Activated CD4-positive, alpha-beta T cell treated with anti-CD3 and anti-CD28 coated beads, Interleukin-2, amount 50 U/mL, for 1 hour (primary cell): ENCODE measurements around the gene TMEM125.

Source experiments
- DNase-seq: peaks from one replicate; pipeline ENCODE4 v3.0.0-alpha.2; 2020

TMEM125 gene

DNA sequence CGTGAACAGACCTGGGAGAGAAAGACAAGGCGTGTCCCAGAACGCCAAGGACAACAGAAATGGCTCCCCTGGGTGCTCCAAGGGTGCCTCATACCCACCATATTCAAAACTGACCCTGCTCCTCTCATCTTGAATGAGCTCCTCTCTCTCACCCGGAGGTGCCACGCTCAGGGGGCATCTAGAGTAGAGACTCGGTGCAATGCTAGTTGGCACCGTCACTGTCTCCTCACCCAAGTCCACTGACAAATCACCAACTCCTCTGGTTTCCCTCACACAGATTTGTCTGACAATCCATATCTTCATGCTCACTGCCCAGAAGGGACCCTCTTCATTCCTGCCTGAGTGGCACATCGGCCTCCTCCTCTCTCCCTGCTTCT is 5.0 kb downstream of the TMEM125 start:
- DNase-seq: no peak

GRCh38 chr1:43275826-43276620 is 6.2 kb downstream of the TMEM125 start:
- no peak for DNase-seq

DNA sequence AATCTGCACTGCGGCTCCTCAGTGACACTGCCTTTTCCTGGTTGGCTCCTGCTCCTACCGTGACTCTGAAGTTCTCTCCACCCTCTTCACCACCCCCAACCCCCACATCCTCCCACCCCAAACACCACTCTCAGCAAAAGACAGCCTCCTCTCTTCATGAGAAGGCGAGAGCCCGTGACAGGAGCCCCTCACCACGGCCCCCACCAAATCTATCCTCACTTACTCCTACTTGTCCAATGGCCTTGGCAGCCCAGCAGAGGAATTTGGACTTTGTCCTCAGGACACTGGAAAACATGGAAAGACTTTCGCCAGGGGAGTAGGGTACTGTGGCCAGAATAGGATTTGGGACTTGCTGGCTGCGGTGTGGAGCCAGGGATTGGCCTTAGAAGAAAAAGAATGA is 6.9 kb downstream of the TMEM125 start:
- DNase-seq: no peak

GRCh38 chr1:43277116-43277876 is 7.5 kb downstream of the TMEM125 start:
- no peak for DNase-seq

DNA sequence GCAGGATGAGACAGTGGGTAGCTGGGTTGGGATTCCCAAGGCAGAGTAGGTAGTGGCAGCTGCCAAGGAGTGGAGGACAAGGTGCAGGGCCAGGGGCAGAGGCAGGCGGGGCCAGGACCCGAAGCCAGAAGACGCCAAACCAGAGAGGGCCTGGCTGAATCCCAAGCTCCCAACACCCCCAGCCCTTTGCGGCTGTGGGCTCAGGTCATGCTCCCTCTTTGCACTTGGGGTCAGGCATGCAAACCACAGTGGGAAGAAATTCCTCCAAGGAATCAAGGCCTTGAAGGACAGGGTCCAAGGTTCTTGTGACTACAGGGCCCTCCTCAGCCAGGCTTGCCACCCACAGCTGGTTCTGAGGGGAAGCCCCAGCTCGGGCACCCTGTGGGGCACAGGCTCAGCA is 9.4 kb downstream of the TMEM125 start:
- DNase-seq: no peak

DNA sequence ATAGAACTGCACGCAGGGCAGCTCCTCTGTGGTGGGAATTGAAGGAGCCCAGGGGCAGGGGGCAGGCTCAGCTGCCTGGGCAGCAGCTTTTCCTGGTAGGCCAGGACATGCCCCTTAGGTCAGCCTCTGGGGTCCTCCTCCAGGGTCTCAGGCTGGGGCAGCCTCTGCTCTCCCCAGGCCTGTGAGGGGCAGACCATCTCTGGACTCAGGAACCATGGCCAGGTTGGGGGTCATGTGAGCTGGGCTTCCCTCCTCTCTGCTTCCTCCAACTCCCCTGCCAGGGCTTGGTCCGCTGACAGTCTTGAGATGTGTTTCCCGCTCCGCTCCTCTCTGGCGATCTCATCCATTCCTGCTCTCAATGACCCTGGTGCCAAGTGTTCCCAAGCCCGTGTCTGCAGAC is 9.9 kb downstream of the TMEM125 start:
- DNase-seq: no peak

DNA sequence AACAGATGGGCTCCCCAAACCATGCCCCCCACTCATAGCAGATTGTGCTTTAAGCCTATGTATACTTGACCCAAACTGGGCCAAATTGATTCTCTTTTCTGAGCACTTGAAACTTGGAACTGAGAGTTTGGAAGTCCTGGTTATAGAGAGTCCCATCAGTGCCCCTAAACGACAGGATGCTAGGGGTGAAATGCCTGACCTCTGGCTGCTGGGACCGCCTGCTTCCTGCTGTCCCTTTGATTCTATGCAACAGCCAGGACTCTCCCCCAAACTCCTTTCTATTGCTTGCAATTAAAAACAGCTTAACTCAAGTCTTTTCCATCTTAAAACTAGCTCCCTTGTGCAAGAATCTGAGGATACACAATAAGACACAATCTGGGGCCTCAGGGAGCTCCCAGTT is 10.9 kb downstream of the TMEM125 start:
- no peak for DNase-seq

GRCh38 chr1:43282220-43283195 is 12.7 kb downstream of the TMEM125 start:
- no peak for DNase-seq

DNA sequence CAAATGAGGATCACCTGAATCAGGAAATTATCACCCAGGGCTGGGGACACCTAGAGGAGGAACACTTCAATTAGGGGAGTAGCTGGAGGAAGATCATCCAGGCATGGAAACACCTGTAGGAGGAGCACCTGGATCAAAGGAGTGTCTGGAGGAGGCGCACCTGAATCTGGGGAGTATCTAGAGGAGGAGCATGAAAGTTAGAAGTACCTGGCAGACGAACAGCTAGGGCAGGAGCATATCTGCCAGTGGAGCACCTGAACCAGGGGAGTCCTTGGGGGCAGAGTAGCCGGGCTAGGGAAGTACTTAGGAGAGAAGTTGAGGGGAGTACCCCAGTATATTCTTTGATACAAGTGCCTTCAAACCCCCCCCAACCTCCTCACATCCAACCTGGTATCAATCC is 14.3 kb downstream of the TMEM125 start:
- no peak for DNase-seq

- no peak for DNase-seq
Observed at GRCh38 chr1:43284546-43285110, 14.8 kb downstream of the TMEM125 start.

GRCh38 chr1:43285269-43285990 is 15.6 kb downstream of the TMEM125 start, which contains the start of gene C1orf210:
Gene C1orf210 (minus strand): TSS chr1:43285581. CDS start chr1:43283270, 2,311 bp downstream.
- DNase-seq: no peak

DNA sequence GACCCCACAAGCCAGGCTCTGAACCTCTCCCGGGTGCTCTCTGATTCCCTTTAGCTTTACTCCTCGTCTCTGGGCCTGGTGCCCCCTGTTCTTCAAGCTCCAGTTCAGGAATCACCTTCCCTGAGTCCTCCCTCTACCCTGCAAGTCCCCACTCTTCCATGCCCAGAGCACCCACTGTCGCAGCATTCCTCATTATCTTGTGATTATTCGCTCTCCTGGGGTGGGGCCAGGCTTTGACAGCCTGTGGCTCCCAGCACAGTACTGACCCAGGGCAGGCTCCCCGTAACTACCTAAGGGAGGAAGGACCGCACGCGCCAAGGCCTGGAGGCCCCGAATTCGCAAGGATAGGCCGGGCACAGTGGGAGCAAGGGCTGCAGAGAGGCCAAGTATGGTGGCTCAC is 16.3 kb downstream of the TMEM125 start:
- DNase-seq: no peak

DNA sequence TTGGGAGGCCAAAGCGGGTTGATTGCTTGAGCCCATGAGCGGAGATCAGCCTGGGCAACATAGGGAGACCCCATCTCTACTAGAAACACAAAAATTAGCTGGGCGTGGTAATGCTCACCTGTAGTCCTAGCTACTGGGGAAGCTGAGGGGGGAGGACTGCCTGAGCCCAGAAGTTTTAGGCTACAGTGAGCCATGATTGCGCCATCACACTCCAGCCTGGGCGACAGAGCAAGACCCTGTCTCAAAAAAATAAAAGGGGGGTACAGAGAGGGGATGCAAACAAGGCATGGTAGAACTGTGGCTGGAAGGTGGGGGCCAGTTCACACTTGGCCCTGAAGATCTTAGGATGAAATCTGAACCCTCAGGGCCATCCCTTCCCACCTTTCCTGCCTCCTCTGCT is 16.8 kb downstream of the TMEM125 start:
- no peak for DNase-seq

DNA sequence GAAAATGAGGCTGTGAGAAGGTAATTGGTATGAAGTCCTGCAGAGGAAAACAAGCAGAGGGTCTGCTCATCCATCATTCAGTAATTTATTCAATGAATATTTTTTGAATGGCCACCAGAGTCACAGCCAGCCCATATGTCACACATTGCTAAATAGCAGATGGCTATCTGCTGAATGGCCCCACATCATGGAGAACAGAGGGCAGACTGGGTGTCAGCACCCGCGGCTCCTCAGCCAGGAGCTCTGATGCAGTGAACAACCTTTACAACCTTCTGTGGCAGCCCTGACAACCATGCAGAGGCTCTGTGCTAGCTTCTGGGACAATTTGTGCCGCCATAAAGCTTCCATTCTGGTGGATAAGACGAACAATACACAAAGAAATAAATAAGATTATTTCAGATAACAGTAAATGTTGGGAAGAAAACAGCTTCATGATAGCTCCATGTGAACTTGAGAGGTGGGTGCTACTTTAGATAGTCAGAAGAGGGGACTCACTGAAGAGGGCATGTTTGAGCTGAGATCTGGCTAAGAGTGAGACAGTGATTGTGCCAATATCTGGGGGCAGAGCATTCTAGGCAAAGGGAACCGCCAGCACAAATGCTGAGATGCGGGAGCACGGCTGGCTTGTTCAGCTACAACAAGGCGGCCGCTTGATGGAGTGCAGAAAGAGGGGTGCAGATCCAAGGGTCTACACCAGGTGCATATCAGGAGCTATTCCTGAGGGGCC is 18.4 kb downstream of the TMEM125 start:
- no peak for DNase-seq

DNA sequence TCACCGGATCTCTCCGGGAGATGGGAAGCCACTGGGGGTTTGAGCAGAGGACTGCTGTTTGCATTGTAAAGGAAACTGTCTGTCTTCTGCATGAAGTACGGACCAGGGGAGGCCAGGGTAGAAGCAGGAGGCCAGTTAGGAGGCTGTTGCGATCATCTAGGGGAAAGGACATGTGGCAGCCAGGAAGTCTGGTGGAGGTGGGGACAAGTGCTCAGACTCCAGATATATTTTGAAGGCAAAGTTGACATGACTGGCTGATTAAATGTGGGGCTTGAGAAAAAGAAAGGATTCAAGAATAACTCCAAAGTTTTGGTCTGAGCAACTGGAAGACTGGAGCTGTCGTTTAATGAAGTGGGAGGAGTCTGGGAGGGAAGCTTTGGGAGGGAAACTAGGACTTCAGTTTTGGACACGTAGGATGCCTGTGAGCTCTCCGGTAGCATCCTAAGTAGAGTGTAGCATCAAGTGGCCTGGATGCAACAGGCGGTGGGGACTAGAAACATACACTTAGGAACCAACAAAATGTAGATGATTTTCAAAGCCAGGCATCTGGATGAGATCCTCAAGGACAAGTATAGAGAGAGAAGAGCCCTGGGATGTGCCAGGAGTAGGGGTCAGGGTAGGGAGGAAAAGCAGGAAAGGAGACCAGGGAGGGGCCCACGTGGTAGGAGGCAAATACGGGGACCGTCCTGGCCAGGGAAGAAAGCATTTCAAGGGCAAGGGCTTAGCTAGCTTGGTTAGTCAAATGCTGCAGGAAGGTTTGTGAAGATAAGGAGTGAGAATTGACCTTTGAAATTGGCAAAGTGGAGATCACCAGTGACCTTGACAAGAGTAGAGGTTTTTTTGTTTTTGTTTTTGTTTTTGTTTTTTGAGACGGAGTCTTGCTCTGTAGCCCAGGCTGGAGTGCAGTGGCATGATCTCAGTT is 19.3 kb downstream of the TMEM125 start:
- DNase-seq: no peak

GRCh38 chr1:43292216-43292615 is 22.4 kb downstream of the TMEM125 start:
- DNase-seq: no peak

DNA sequence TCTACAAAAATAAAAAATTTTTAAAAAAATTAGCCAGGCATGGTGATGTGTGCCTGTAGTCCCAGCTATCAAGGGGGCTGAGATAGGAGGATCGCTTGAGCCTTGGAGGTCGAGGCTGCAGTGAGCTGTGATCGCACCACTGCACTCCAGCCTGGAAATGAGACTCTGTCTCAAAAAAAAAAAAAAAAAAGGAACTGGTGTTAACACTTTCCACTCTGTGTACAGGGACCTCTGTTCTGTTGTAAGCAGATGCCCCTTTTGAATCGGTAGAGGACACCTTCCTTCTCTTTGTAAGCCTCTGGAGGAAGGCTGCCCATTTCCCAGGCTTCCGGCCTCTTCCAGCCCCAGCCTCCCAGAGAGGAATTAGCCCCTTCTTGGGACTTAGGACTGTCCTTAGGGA is 22.9 kb downstream of the TMEM125 start:
- no peak for DNase-seq

DNA sequence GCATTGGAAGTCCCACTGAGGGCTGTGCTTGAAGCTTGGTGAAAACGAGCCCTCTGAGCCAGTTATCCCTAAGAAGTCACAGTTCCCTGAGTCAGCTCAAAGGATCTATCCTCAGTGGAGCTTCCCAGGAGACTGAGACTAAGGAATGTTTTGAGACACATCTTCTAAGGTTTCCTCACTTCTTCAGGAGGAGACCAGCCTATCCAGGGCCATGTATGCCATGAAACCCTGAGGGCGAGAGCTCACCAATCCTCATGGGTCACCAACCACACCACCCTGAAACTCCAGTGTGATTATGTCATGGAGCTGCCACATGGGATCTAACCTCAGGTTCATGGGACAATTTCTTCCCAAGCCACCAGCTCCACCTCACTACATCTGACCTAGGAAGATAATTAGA is 23.4 kb downstream of the TMEM125 start:
- no peak for DNase-seq

DNA sequence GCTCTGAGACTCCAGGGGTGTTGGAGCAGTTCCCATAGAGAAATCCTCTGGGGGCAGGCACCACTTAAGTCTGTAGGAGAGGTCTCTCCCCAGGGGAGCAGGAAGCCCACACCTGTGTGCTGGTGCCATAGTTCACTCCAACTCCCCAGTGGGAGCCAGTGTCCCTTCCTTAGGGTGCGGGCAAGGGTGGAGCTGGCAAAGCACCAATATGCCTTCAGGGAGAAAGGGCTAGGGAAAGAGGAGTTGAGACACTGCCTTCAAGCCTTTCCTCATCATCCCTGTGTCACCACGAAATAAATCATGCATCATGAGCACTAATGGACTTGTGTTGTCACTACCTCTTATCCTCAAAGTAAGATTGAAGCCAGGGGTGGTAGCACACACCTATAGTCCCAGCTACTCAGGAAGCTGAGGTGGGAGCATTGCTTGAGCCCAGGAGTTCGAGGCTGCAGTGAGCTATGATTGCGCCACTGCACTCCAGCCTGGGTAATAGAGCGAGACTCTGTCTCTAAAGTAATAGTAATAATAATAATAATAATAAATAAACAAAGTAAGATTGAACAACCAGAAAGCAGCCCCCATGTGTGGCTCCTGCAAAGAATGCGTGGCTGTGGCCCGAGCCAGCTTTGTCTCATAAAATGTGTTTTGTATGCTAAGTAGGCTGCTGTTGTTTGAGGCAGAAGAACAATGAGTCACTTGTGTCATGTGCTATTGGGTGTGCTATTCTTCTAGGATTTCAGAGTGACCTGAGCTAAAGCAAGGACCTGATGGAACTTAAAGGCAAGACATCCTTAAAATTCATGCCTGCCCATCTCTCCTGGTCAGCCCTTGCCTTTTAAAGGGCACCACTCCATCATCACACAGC is 24.3 kb downstream of the TMEM125 start:
- DNase-seq: no peak
